Activated B cell treated with CpG ODN at 0.5 μM for 24 hours (primary cell): Measurements from ENCODE around the gene IL20. TPM values are rescaled to one million over a fixed set of nuclear protein-coding genes. Genes with fewer than 3 reads are reported as not detected.

Experiments
- ATAC-seq: fragments of 200-7000 bp; cut with Tn5 transposase; one replicate; pipeline ENCODE4 v1.10.0; 2021; ENCODE audit warnings: low read depth, mild to moderate bottlenecking, moderate library complexity
- CTCF ChIA-PET: fragments of 350-600 bp; sonication (Branson Sonifier 250); formaldehyde crosslinking; loops from one replicate; lab custom pipeline; 2021; ENCODE audit warnings: antibody characterized with exemption; lab: Charles Lee
- POLR2A ChIA-PET: fragments of 350-600 bp; sonication (Branson Sonifier 250); formaldehyde crosslinking; loops from one replicate; lab custom pipeline; 2021; ENCODE audit warnings: antibody characterized with exemption; lab: Charles Lee
- DNase-seq: peaks from one replicate; pipeline ENCODE4 v3.0.0; 2022
- H3K27ac Mint-ChIP-seq: one replicate; pipeline ENCODE4 v1.8.0; 2020; ENCODE audit warnings: mixed read lengths
- H3K27me3 Mint-ChIP-seq: one replicate; pipeline ENCODE4 v1.8.0; 2021; ENCODE audit warnings: mixed read lengths
- H3K36me3 Mint-ChIP-seq: one replicate; pipeline ENCODE4 v1.8.0; 2021; ENCODE audit warnings: low read depth, mixed read lengths
- H3K4me1 Mint-ChIP-seq: one replicate; pipeline ENCODE4 v1.8.0; 2021; ENCODE audit warnings: mixed read lengths
- H3K4me3 Mint-ChIP-seq: one replicate; pipeline ENCODE4 v1.8.0; 2020; ENCODE audit warnings: mild to moderate bottlenecking, mixed read lengths
- H3K9me3 Mint-ChIP-seq: one replicate; pipeline ENCODE4 v1.8.0; 2020; ENCODE audit warnings: mixed read lengths
- CTCF ChIP-seq: fragments of 200-600 bp; IDR thresholded peaks from one replicate; pipeline ENCODE4 v1.8.0; 2022; ENCODE audit warnings: antibody characterized with exemption, mild to moderate bottlenecking
- intact Hi-C: fragments of 100-400 bp; cut with micrococcal nuclease; formaldehyde crosslinking; loops from one replicate; pipeline ENCODE4 v1.15.1; 2024
- total RNA-seq: library from RNA; stranded (reverse); gene quantifications from 2 replicates; pipeline ENCODE4 v1.2.3, GENCODE V29; 2022

Gene IL20
- total RNA-seq, 1 donor from 2014 or later, result not detected

- Mint-ChIP-seq H3K9me3 (no peaks in the 10 kb centered on the region), H3K4me3 (no peak overlapping the region), H3K27me3 (no peaks in the 10 kb centered on the region), H3K4me1 (peaks cover 10% of the 10 kb centered on the region), H3K36me3 (no peaks in the 10 kb centered on the region), H3K27ac (no peak overlapping the region)
- POLR2A ChIA-PET, result interaction anchor here (0.7 kb wide), 1 partner anchor 179 kb away, joined by 7 read pairs; no protein-coding TSS in a partner anchor
- ATAC-seq (no peak), DNase-seq (no peak)
- TF ChIP-seq CTCF, result no peak
- CTCF ChIA-PET, result no interaction called here
- intact Hi-C loops, result loop anchor here (5.0 kb wide), 1 partner anchor 38 kb away; no protein-coding TSS in a partner anchor
Observed at GRCh38 chr1:206839006-206839560, 26.3 kb upstream of the IL20 start.

GRCh38 chr1:206839857-206840256, 25.6 kb upstream of the IL20 start:
- POLR2A ChIA-PET, result no interaction called here
- CTCF ChIA-PET, result no interaction called here
- H3K27ac Mint-ChIP-seq, result no peak overlapping the region
- intact Hi-C loops, result loop anchor here (5.0 kb wide), 1 partner anchor 37 kb away; no protein-coding TSS in a partner anchor
- ATAC-seq (no peak), DNase-seq (no peak)
- H3K4me1 Mint-ChIP-seq, result peaks cover 3% of the 10 kb centered on the region
- no peaks in the 10 kb centered on the region for H3K9me3 Mint-ChIP-seq
- no peak overlapping the region for H3K4me3 Mint-ChIP-seq
- H3K27me3 Mint-ChIP-seq, result no peaks in the 10 kb centered on the region
- H3K36me3 Mint-ChIP-seq, result no peaks in the 10 kb centered on the region
- TF ChIP-seq CTCF, result no peak

- H3K9me3 Mint-ChIP-seq, result no peaks in the 10 kb centered on the region
- DNase-seq (no peak), ATAC-seq (no peak)
- POLR2A ChIA-PET, result no interaction called here
- intact Hi-C loops, result no loop called here
- no peaks in the 10 kb centered on the region for H3K36me3 Mint-ChIP-seq
- no peak for TF ChIP-seq CTCF
- no peak overlapping the region for H3K4me3 Mint-ChIP-seq
- H3K4me1 Mint-ChIP-seq, result no peaks in the 10 kb centered on the region
- CTCF ChIA-PET, result interaction anchor here (0.7 kb wide), 1 partner anchor 13 kb away, joined by 5 read pairs; no protein-coding TSS in a partner anchor
- H3K27ac Mint-ChIP-seq, result no peak overlapping the region
- H3K27me3 Mint-ChIP-seq, result no peaks in the 10 kb centered on the region
Observed at GRCh38 chr1:206841609-206842323, 23.7 kb upstream of the IL20 start.

GRCh38 chr1:206842854-206843253, 22.6 kb upstream of the IL20 start:
- Mint-ChIP-seq H3K27me3 (no peaks in the 10 kb centered on the region), H3K27ac (no peak overlapping the region), H3K4me1 (no peaks in the 10 kb centered on the region), H3K4me3 (no peak overlapping the region), H3K9me3 (no peaks in the 10 kb centered on the region), H3K36me3 (no peaks in the 10 kb centered on the region)
- no peak for TF ChIP-seq CTCF
- no peak for ATAC-seq
- ChIA-PET POLR2A (no interaction called here), CTCF (interaction anchor here (0.7 to 2.1 kb wide), 2 partner anchors 14 to 108 kb away, joined by 5 to 6 read pairs; no protein-coding TSS in a partner anchor)
- DNase-seq, result no peak
- intact Hi-C loops, result no loop called here

DNA sequence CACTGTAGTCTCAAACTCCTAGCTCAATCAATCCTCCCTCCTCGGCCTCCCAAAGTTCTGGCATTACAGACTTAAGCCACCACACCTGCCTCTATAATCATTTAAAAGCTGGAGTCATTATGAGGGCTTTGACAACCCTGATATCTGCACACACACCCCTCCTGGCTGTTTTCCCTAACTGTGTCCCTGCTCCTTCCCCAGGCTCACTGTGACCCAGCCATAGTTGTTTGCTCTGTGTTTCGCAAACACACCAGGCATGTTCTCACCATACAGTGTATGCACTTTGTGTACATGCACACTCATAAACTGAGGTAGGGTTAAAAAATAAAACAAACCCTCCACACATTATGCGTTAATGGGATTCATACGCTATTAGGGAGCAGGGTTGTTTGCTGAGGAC, 21.8 kb upstream of the IL20 start:
- no peak for TF ChIP-seq CTCF
- DNase-seq, result no peak
- no peak overlapping the region for H3K27ac Mint-ChIP-seq
- POLR2A ChIA-PET, result no interaction called here
- no peak for ATAC-seq
- intact Hi-C loops, result no loop called here
- H3K4me1 Mint-ChIP-seq, result no peaks in the 10 kb centered on the region
- H3K9me3 Mint-ChIP-seq, result no peaks in the 10 kb centered on the region
- CTCF ChIA-PET, result interaction anchor here (2.1 kb wide), 1 partner anchor 109 kb away, joined by 6 read pairs; no protein-coding TSS in a partner anchor
- no peak overlapping the region for H3K4me3 Mint-ChIP-seq
- peaks cover 3% of the 10 kb centered on the region for H3K27me3 Mint-ChIP-seq
- no peaks in the 10 kb centered on the region for H3K36me3 Mint-ChIP-seq
